Measurements from ENCODE around the gene CHFR.
"Not testable (repeated sequence)": the region's sequence is repeated elsewhere in the genome, so short reads cannot be mapped to it uniquely, and the experiment has no call there.

Gene CHFR

GRCh38 chr12:132795847-132796246 is 91.6 kb downstream of the CHFR start:
- peaks cover 57% of the 10 kb centered on the region; the same call in 1 of the 2 replicates for H3K36me3 ChIP-seq (ENCODE audit: insufficient read depth, low read length)
- TF ChIP-seq, protein P1, sequence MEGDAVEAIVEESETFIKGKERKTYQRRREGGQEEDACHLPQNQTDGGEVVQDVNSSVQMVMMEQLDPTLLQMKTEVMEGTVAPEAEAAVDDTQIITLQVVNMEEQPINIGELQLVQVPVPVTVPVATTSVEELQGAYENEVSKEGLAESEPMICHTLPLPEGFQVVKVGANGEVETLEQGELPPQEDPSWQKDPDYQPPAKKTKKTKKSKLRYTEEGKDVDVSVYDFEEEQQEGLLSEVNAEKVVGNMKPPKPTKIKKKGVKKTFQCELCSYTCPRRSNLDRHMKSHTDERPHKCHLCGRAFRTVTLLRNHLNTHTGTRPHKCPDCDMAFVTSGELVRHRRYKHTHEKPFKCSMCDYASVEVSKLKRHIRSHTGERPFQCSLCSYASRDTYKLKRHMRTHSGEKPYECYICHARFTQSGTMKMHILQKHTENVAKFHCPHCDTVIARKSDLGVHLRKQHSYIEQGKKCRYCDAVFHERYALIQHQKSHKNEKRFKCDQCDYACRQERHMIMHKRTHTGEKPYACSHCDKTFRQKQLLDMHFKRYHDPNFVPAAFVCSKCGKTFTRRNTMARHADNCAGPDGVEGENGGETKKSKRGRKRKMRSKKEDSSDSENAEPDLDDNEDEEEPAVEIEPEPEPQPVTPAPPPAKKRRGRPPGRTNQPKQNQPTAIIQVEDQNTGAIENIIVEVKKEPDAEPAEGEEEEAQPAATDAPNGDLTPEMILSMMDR (conservative IDR thresholded peaks at IDR 0.05; ENCODE audit: low read length) = no peak
- TF ChIP-seq EZH2phosphoT487 (IDR thresholded peaks at IDR 0.05; ENCODE audit: borderline replicate concordance) = no peak
- H3K79me2 ChIP-seq (ENCODE audit: insufficient read depth, low read length) = no peaks in the 10 kb centered on the region

GRCh38 chr12:132791940-132792339 is 95.5 kb downstream of the CHFR start:
- H3K36me3 ChIP-seq (ENCODE audit: insufficient read depth, low read length) = peaks cover 36% of the 10 kb centered on the region; the same call in 1 of the 2 replicates
- not testable (repeated sequence) for H3F3A ChIP-seq (ENCODE audit: low read depth); H3K27me3 ChIP-seq (ENCODE audit: insufficient read depth, low read length, poor library complexity, severe bottlenecking)

More at GRCh38 chr12:132795847-132796246, 91.6 kb downstream of the CHFR start:
- Histone ChIP-seq H3K4me2 (ENCODE audit: low read depth, low read length, poor library complexity, severe bottlenecking) (no peak overlapping the region), H3K27me3 (ENCODE audit: insufficient read depth, low read length, poor library complexity, severe bottlenecking) (no peaks in the 10 kb centered on the region), H3K9ac (ENCODE audit: low read depth, low read length, poor library complexity, severe bottlenecking) (no peak overlapping the region), H3K4me1 (ENCODE audit: insufficient read depth, low read length, poor library complexity, severe bottlenecking) (no peaks in the 10 kb centered on the region), H3F3A (ENCODE audit: low read depth) (no peaks in the 10 kb centered on the region), H4K20me1 (ENCODE audit: insufficient read depth, low read length, poor library complexity, severe bottlenecking) (no peaks in the 10 kb centered on the region), H3K4me3 (ENCODE audit: low read length, poor library complexity, severe bottlenecking) (no peak overlapping the region), H3K9me3 (ENCODE audit: insufficient read depth, low read depth, low read length) (no peaks in the 10 kb centered on the region), H3K9me2 (replicated peaks; ENCODE audit: low read depth, low read length) (no peaks in the 10 kb centered on the region), H2AFZ (ENCODE audit: low read length) (no peak overlapping the region)

GRCh38 chr12:132789099-132789471 is 98.3 kb downstream of the CHFR start:
- no peaks in the 10 kb centered on the region for H3K79me2 ChIP-seq (ENCODE audit: insufficient read depth, low read length)
- no peaks in the 10 kb centered on the region for H3K9me3 ChIP-seq (ENCODE audit: insufficient read depth, low read depth, low read length)
- no peaks in the 10 kb centered on the region for H3F3A ChIP-seq (ENCODE audit: low read depth)
- no peak overlapping the region for H3K4me2 ChIP-seq (ENCODE audit: low read depth, low read length, poor library complexity, severe bottlenecking)
- no peak overlapping the region for H3K9ac ChIP-seq (ENCODE audit: low read depth, low read length, poor library complexity, severe bottlenecking)
- H2AFZ ChIP-seq (ENCODE audit: low read length) = no peak overlapping the region
- no peak overlapping the region for H3K4me3 ChIP-seq (ENCODE audit: low read length, poor library complexity, severe bottlenecking)
- peaks cover 6% of the 10 kb centered on the region for H3K4me1 ChIP-seq (ENCODE audit: insufficient read depth, low read length, poor library complexity, severe bottlenecking)
- peaks cover 34% of the 10 kb centered on the region; the same call in 1 of the 2 replicates for H3K36me3 ChIP-seq (ENCODE audit: insufficient read depth, low read length)
- no peaks in the 10 kb centered on the region for H4K20me1 ChIP-seq (ENCODE audit: insufficient read depth, low read length, poor library complexity, severe bottlenecking)
- no peaks in the 10 kb centered on the region for H3K27me3 ChIP-seq (ENCODE audit: insufficient read depth, low read length, poor library complexity, severe bottlenecking)
- no peaks in the 10 kb centered on the region for H3K9me2 ChIP-seq (replicated peaks; ENCODE audit: low read depth, low read length)
- TF ChIP-seq, protein P1 (conservative IDR thresholded peaks at IDR 0.05; ENCODE audit: low read length) = no peak
- no peak for TF ChIP-seq EZH2phosphoT487 (IDR thresholded peaks at IDR 0.05; ENCODE audit: borderline replicate concordance)

More at GRCh38 chr12:132791940-132792339, 95.5 kb downstream of the CHFR start:
- not testable (repeated sequence) for H4K20me1 ChIP-seq (ENCODE audit: insufficient read depth, low read length, poor library complexity, severe bottlenecking); H3K9me2 ChIP-seq (replicated peaks; ENCODE audit: low read depth, low read length); H3K9ac ChIP-seq (ENCODE audit: low read depth, low read length, poor library complexity, severe bottlenecking); H2AFZ ChIP-seq (ENCODE audit: low read length); H3K79me2 ChIP-seq (ENCODE audit: insufficient read depth, low read length); H3K4me1 ChIP-seq (ENCODE audit: insufficient read depth, low read length, poor library complexity, severe bottlenecking); H3K4me3 ChIP-seq (ENCODE audit: low read length, poor library complexity, severe bottlenecking); H3K4me2 ChIP-seq (ENCODE audit: low read depth, low read length, poor library complexity, severe bottlenecking); H3K9me3 ChIP-seq (ENCODE audit: insufficient read depth, low read depth, low read length)

DNA sequence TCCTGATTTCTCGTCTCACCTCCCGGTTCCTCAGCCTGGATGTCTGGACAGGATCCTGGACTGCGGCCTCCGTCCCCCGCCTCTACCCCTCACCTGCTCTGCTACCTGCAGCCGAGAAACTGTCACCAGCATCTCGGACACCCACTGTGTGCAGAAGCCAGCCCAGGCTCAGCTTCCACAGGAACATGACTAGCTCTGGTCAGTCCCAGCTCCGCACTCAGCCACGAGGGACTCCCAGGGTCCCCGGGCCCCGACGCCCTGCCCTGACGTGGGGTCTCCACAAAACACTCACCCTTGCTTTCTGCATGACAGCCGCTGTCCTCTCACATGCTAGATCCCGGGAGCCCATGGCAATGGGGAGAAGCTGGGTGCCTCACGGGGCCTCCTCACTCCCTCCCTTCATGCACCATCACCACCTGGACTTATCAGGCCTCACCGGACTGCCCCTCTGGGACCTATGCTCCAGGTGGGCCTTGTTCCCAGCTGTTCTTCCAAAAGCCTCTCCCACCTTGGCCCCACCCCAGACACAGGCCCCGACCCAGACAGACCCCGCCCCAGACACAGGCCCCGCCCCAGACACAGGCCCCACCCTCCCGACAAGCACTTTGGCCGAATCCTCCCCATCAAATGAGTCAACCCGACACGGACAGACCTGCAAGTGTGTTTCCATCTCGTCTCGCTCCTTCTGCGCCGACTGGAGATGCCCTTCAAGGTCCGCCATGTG is 98.9 kb downstream of the CHFR start:
- H3K36me3 ChIP-seq (ENCODE audit: insufficient read depth, low read length) = peaks cover 34% of the 10 kb centered on the region; the same call in 1 of the 2 replicates
- no peak overlapping the region for H3K4me2 ChIP-seq (ENCODE audit: low read depth, low read length, poor library complexity, severe bottlenecking)
- no peaks in the 10 kb centered on the region for H4K20me1 ChIP-seq (ENCODE audit: insufficient read depth, low read length, poor library complexity, severe bottlenecking)
- H3K9ac ChIP-seq (ENCODE audit: low read depth, low read length, poor library complexity, severe bottlenecking) = no peak overlapping the region
- no peaks in the 10 kb centered on the region for H3K9me3 ChIP-seq (ENCODE audit: insufficient read depth, low read depth, low read length)
- H3K4me3 ChIP-seq (ENCODE audit: low read length, poor library complexity, severe bottlenecking) = no peak overlapping the region
- H3K27me3 ChIP-seq (ENCODE audit: insufficient read depth, low read length, poor library complexity, severe bottlenecking) = no peaks in the 10 kb centered on the region
- no peaks in the 10 kb centered on the region for H3F3A ChIP-seq (ENCODE audit: low read depth)
- no peak for TF ChIP-seq EZH2phosphoT487 (IDR thresholded peaks at IDR 0.05; ENCODE audit: borderline replicate concordance)
- TF ChIP-seq, protein P1 (conservative IDR thresholded peaks at IDR 0.05; ENCODE audit: low read length) = no peak
- peaks cover 6% of the 10 kb centered on the region for H3K4me1 ChIP-seq (ENCODE audit: insufficient read depth, low read length, poor library complexity, severe bottlenecking)
- no peaks in the 10 kb centered on the region for H3K9me2 ChIP-seq (replicated peaks; ENCODE audit: low read depth, low read length)
- H2AFZ ChIP-seq (ENCODE audit: low read length) = no peak overlapping the region
- no peaks in the 10 kb centered on the region for H3K79me2 ChIP-seq (ENCODE audit: insufficient read depth, low read length)

Measured in Loucy (cell line).